ENCODE data around the gene PRPH. TPM values are rescaled to one million over a fixed set of nuclear protein-coding genes. Genes with fewer than 3 reads are reported as not detected.

The PRPH gene
- total and polyA plus RNA-seq, 2 of the 8 experiments (the other 6 are each of a cell fraction or from before 2014, with no cell fraction given): 0.79 to 1.4 TPM

GRCh38 chr12:49276304-49277290, 18.4 kb upstream of the PRPH start:
- no peak overlapping the region for H2BK20ac ChIP-seq (ENCODE audit: low read length)
- TF ChIP-seq SP2 (IDR thresholded peaks at IDR 0.05; ENCODE audit: low read length) (no peak), POLR2AphosphoS5 (IDR thresholded peaks at IDR 0.05; ENCODE audit: low read depth, low read length) (no peak), BCL11A (IDR thresholded peaks at IDR 0.05; ENCODE audit: low read depth in 2 of 2, low read length in 2 of 2) (no peak), RFX5 (IDR thresholded peaks at IDR 0.05; ENCODE audit: borderline replicate concordance, low read depth, low read length) (no peak), HDAC6 (IDR thresholded peaks at IDR 0.05; ENCODE audit: low read depth, low read length) (no peak), CTBP2 (IDR thresholded peaks at IDR 0.05; ENCODE audit: borderline replicate concordance, insufficient read depth, insufficient read length, low read length) (no peak), POU5F1 (IDR thresholded peaks at IDR 0.05; ENCODE audit: low read depth, low read length) (no peak), YY1 (IDR thresholded peaks at IDR 0.05; ENCODE audit: low read depth, low read length) (no peak), JUND (IDR thresholded peaks at IDR 0.05; ENCODE audit: low read length) (no peak), CHD1 (IDR thresholded peaks at IDR 0.05; ENCODE audit: low read depth, low read length) (no peak), KDM5A (IDR thresholded peaks at IDR 0.05; ENCODE audit: low read length) (no peak), GABPA (IDR thresholded peaks at IDR 0.05; ENCODE audit: borderline replicate concordance, insufficient read depth, low read length) (no peak)

More at GRCh38 chr12:49276304-49277290, 18.4 kb upstream of the PRPH start:
- no peak overlapping the region for H3K14ac ChIP-seq (ENCODE audit: insufficient read length)
- H3K56ac ChIP-seq (replicated peaks; ENCODE audit: insufficient read length, low read depth, low read length): no peak overlapping the region
- H2BK12ac ChIP-seq (ENCODE audit: low read depth, low read length): no peak overlapping the region
- H4K5ac ChIP-seq (ENCODE audit: insufficient read length, low read depth, low read length): no peak overlapping the region
- POLR2A ChIA-PET (ENCODE audit: partially characterized antibody): interaction anchor here (0.9 to 6.7 kb wide), 5 partner anchors 11 to 290 kb away, joined by 3 to 111 read pairs (median 3); partner anchors contain the start of genes TUBA1A and TUBA1C
- H4K20me1 ChIP-seq (replicated peaks in 1 of 2; ENCODE audit: control insufficient read depth in 1 of 2, insufficient read depth in 2 of 2, low read length in 2 of 2): peaks cover 0 to 4% of the 10 kb centered on the region in 2 experiments
- no peak overlapping the region for H3K9ac ChIP-seq (replicated peaks in 1 of 4; ENCODE audit: extremely low read depth in 1 of 4, low read depth in 3 of 4, low read length in 3 of 4)
- H3K4me1 ChIP-seq (replicated peaks in 1 of 4; ENCODE audit: control insufficient read depth in 3 of 4, insufficient read depth in 4 of 4, low read length in 3 of 4): peaks cover 0 to 7% (median 5%) of the 10 kb centered on the region in 4 experiments; a peak in 3 of 7 replicates
- no peak overlapping the region for H4K91ac ChIP-seq (replicated peaks; ENCODE audit: insufficient read length, low read length)
- H3K27me3 ChIP-seq (replicated peaks in 1 of 4; ENCODE audit: control insufficient read depth in 3 of 4, extremely low read depth in 1 of 4, insufficient read depth in 3 of 4, low read length in 3 of 4): no peaks in the 10 kb centered on the region
- H3K4me2 ChIP-seq (ENCODE audit: insufficient read depth in 1 of 2, low read depth in 2 of 2, low read length in 2 of 2): no peak overlapping the region
- peaks cover 5 to 20% (median 14%) of the 10 kb centered on the region in 4 experiments; a peak in 6 of 8 replicates for H3K36me3 ChIP-seq (ENCODE audit: control insufficient read depth in 2 of 4, insufficient read depth in 4 of 4, low read length in 3 of 4)
- H3K4me3 ChIP-seq (ENCODE audit: extremely low read depth in 1 of 4, insufficient read depth in 2 of 4, low read depth in 3 of 4, low read length in 4 of 4): no peak overlapping the region
- WGBS, 2 experiments (ENCODE audit: extremely low coverage in 1 of 2, insufficient coverage in 1 of 2, insufficient read length in 1 of 2, insufficient replicate concordance in 2 of 2, low coverage in 1 of 2, low lambda C conversion rate in 2 of 2, missing lambda C conversion rate in 1 of 2): 87% methylated on average over 13 of the region's 13 CpGs; no CpG with 5 or more reads in 1 of the 2 experiments
- H3K18ac ChIP-seq (ENCODE audit: extremely low read depth, low read length): no peak overlapping the region
- DNase-seq (ENCODE audit: low read depth in 1 of 2, low spot score in 2 of 2) (no peak), FAIRE-seq (no peak)
- no peak overlapping the region for H2BK15ac ChIP-seq (ENCODE audit: low read length)
- H3K4ac ChIP-seq (replicated peaks; ENCODE audit: insufficient read length, low read depth, low read length): no peak overlapping the region
- no peak overlapping the region for H2AK5ac ChIP-seq (ENCODE audit: low read depth, low read length)
- CTCF ChIA-PET (ENCODE audit: partially characterized antibody): interaction anchor here (0.5 to 17.0 kb wide), 14 partner anchors 8 to 761 kb away, joined by 3 to 172 read pairs (median 4); partner anchors contain the start of gene PRPH
- no peak overlapping the region for H2AFZ ChIP-seq (ENCODE audit: low read length)
- no peaks in the 10 kb centered on the region for H3K9me3 ChIP-seq (ENCODE audit: insufficient read depth in 2 of 2, low read depth in 1 of 2, low read length in 1 of 2)
- no peaks in the 10 kb centered on the region; the same call in 1 of the 2 replicates for H3K79me1 ChIP-seq (ENCODE audit: low read depth, low read length)
- H2BK5ac ChIP-seq (ENCODE audit: low read depth, low read length): no peak overlapping the region
- H3K23me2 ChIP-seq (ENCODE audit: low read depth, low read length): no peaks in the 10 kb centered on the region
- H3K27ac ChIP-seq (ENCODE audit: low read depth, low read length): no peak overlapping the region
- H2BK120ac ChIP-seq (replicated peaks; ENCODE audit: low read depth, low read length): no peak overlapping the region
- no peak overlapping the region for H4K8ac ChIP-seq (ENCODE audit: extremely low read depth, insufficient read depth, low read length)
- no peak overlapping the region for H3K23ac ChIP-seq (ENCODE audit: insufficient read length)
- H3K79me2 ChIP-seq (ENCODE audit: control insufficient read depth in 1 of 2, insufficient read depth in 2 of 2, low read length in 2 of 2): no peaks in the 10 kb centered on the region

Measured in H1 (cell line).